ENCODE measurements around the gene MPP7. TPM values are rescaled to one million over a fixed set of nuclear protein-coding genes. Genes with fewer than 3 reads are reported as not detected.

Gene MPP7
- total and polyA plus RNA-seq, 2 of the 8 experiments (the other 6 are each of a cell fraction or from before 2014, with no cell fraction given), result 1.9 to 9.3 TPM

DNA sequence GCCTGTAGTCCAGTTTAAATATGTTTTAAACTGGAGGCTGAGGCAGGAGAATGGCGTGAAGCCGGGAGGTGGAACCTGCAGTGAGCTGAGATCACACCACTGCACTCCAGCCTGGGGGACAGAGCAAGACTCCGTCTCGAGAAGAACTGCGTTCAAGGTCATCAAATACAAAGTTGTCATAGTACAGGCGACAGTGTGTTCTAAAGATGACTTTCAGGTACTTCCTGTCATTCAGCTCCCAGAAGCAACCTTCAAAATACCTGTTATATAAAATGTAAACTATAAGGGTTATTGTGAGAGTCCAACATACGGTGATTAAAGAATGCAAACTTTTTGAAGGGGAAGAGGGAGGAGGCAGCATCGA is 8.7 kb downstream of the MPP7 start:
- H4K8ac ChIP-seq (ENCODE audit: extremely low read depth, insufficient read depth, low read length), result no peak overlapping the region
- no peaks in the 10 kb centered on the region for H3K23me2 ChIP-seq (ENCODE audit: low read depth, low read length)
- H4K20me1 ChIP-seq (replicated peaks in 1 of 2; ENCODE audit: control insufficient read depth in 1 of 2, insufficient read depth in 2 of 2, low read length in 2 of 2), result no peaks in the 10 kb centered on the region
- peak overlapping the region in 1 of 2 experiments; percentile 43; a peak in 1 of 4 replicates for H3K4me2 ChIP-seq (ENCODE audit: insufficient read depth in 1 of 2, low read depth in 2 of 2, low read length in 2 of 2)
- H3K9me3 ChIP-seq (ENCODE audit: insufficient read depth in 2 of 2, low read depth in 1 of 2, low read length in 1 of 2), result no peaks in the 10 kb centered on the region
- no peak overlapping the region for H2BK5ac ChIP-seq (ENCODE audit: low read depth, low read length)
- H3K27ac ChIP-seq (ENCODE audit: low read depth, low read length), result no peak overlapping the region
- H2AK5ac ChIP-seq (ENCODE audit: low read depth, low read length), result no peak overlapping the region
- no peak overlapping the region for H3K4me3 ChIP-seq (ENCODE audit: extremely low read depth in 1 of 4, insufficient read depth in 2 of 4, low read depth in 3 of 4, low read length in 4 of 4)
- H2BK120ac ChIP-seq (replicated peaks; ENCODE audit: low read depth, low read length), result no peak overlapping the region
- no peak overlapping the region for H4K91ac ChIP-seq (replicated peaks; ENCODE audit: insufficient read length, low read length)
- no peak overlapping the region for H3K18ac ChIP-seq (ENCODE audit: extremely low read depth, low read length)
- no peak overlapping the region for H2AFZ ChIP-seq (ENCODE audit: low read length)
- no peak overlapping the region for H2BK15ac ChIP-seq (ENCODE audit: low read length)
- no peak overlapping the region for H2BK12ac ChIP-seq (ENCODE audit: low read depth, low read length)
- DNase-seq (ENCODE audit: low read depth in 1 of 2, low spot score in 2 of 2) (no peak), FAIRE-seq (no peak)
- WGBS, 2 experiments (ENCODE audit: extremely low coverage in 1 of 2, insufficient coverage in 1 of 2, insufficient read length in 1 of 2, insufficient replicate concordance in 2 of 2, low coverage in 1 of 2, low lambda C conversion rate in 2 of 2, missing lambda C conversion rate in 1 of 2), result 89% methylated on average over 8 of the region's 8 CpGs; no CpG with 5 or more reads in 1 of the 2 experiments
- H3K79me1 ChIP-seq (ENCODE audit: low read depth, low read length), result no peaks in the 10 kb centered on the region
- no peak overlapping the region for H2BK20ac ChIP-seq (ENCODE audit: low read length)
- H3K27me3 ChIP-seq (replicated peaks in 1 of 4; ENCODE audit: control insufficient read depth in 3 of 4, extremely low read depth in 1 of 4, insufficient read depth in 3 of 4, low read length in 3 of 4), result no peaks in the 10 kb centered on the region
- H3K79me2 ChIP-seq (ENCODE audit: control insufficient read depth in 1 of 2, insufficient read depth in 2 of 2, low read length in 2 of 2), result no peaks in the 10 kb centered on the region
- ChIA-PET CTCF (ENCODE audit: partially characterized antibody) (interaction anchor here (1.2 to 2.7 kb wide), 4 partner anchors 8 to 88 kb away, joined by 3 to 11 read pairs (median 4); partner anchors contain the start of gene MPP7), POLR2A (ENCODE audit: partially characterized antibody) (interaction anchor here (1.2 kb wide), 1 partner anchor 8 kb away, joined by 6 read pairs; the partner anchor contains the start of gene MPP7)
- H4K5ac ChIP-seq (ENCODE audit: insufficient read length, low read depth, low read length), result no peak overlapping the region
- H3K9ac ChIP-seq (replicated peaks in 1 of 4; ENCODE audit: extremely low read depth in 1 of 4, low read depth in 3 of 4, low read length in 3 of 4), result no peak overlapping the region
- peaks cover 0 to 5% (median 1%) of the 10 kb centered on the region in 4 experiments; a peak in 2 of 7 replicates for H3K4me1 ChIP-seq (replicated peaks in 1 of 4; ENCODE audit: control insufficient read depth in 3 of 4, insufficient read depth in 4 of 4, low read length in 3 of 4)
- H3K23ac ChIP-seq (ENCODE audit: insufficient read length), result no peak overlapping the region
- H3K14ac ChIP-seq (ENCODE audit: insufficient read length), result no peak overlapping the region
- no peaks in the 10 kb centered on the region for H3K36me3 ChIP-seq (ENCODE audit: control insufficient read depth in 2 of 4, insufficient read depth in 4 of 4, low read length in 3 of 4)
- H3K4ac ChIP-seq (replicated peaks; ENCODE audit: insufficient read length, low read depth, low read length), result no peak overlapping the region
- no peak overlapping the region for H3K56ac ChIP-seq (replicated peaks; ENCODE audit: insufficient read length, low read depth, low read length)
- TF ChIP-seq POLR2AphosphoS5 (IDR thresholded peaks at IDR 0.05; ENCODE audit: low read depth, low read length) (no peak), HDAC2 (IDR thresholded peaks at IDR 0.05; ENCODE audit: borderline replicate concordance in 1 of 2, low read depth in 2 of 2, low read length in 2 of 2) (no peak), BCL11A (IDR thresholded peaks at IDR 0.05; ENCODE audit: low read depth in 2 of 2, low read length in 2 of 2) (no peak), RBBP5 (IDR thresholded peaks at IDR 0.05; ENCODE audit: borderline replicate concordance, low read depth, low read length) (no peak), TCF12 (IDR thresholded peaks at IDR 0.05; ENCODE audit: low read depth, low read length) (no peak), USF2 (IDR thresholded peaks at IDR 0.05; ENCODE audit: low read length) (no peak), KDM5A (IDR thresholded peaks at IDR 0.05; ENCODE audit: low read length) (no peak), CEBPB (IDR thresholded peaks at IDR 0.05; ENCODE audit: low read depth, low read length) (no peak), GABPA (IDR thresholded peaks at IDR 0.05; ENCODE audit: borderline replicate concordance, insufficient read depth, low read length) (no peak), SIN3A (conservative IDR thresholded peaks at IDR 0.05 in 1 of 2, IDR thresholded peaks at IDR 0.05 in 1 of 2; ENCODE audit: low read depth in 1 of 2, low read length in 2 of 2) (no peak), CHD1 (IDR thresholded peaks at IDR 0.05; ENCODE audit: low read depth, low read length) (no peak), YY1 (IDR thresholded peaks at IDR 0.05; ENCODE audit: low read depth, low read length) (no peak)
- TF ChIP-seq, protein P1, sequence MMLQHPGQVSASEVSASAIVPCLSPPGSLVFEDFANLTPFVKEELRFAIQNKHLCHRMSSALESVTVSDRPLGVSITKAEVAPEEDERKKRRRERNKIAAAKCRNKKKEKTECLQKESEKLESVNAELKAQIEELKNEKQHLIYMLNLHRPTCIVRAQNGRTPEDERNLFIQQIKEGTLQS (IDR thresholded peaks at IDR 0.05; ENCODE audit: insufficient read depth, low read depth, low read length), result no peak

Data from H1 (cell line).